OCI-LY7 (cell line): ENCODE measurements around the gene RAP1GDS1. TPM values are rescaled to one million over a fixed set of nuclear protein-coding genes. Genes with fewer than 3 reads are reported as not detected.
A peak's percentile ranks its signal among the peaks of the same experiment; 100 is the strongest.

Experiments
- BruUV-seq: library from RNA; stranded (reverse); fragments of 400-500 nt; replicated peaks from 2 replicates; lab custom pipeline; 2021; lab: Mats Ljungman, UMichigan
- CTCF ChIA-PET: fragments of 300-600 bp; sonication (Branson Sonifier 250); formaldehyde crosslinking; loops from one replicate; lab custom pipeline; 2022; ENCODE audit warnings: antibody characterized with exemption; ENCODE audit not compliant: unreplicated experiment; lab: Charles Lee
- POLR2A ChIA-PET: fragments of 300-600 bp; sonication (Branson Sonifier 250); formaldehyde crosslinking; loops from one replicate; lab custom pipeline; 2022; ENCODE audit warnings: antibody characterized with exemption; lab: Charles Lee
- DNase-seq: peaks from one replicate; pipeline ENCODE4 v3.0.0-alpha.2; 2015; ENCODE audit warnings: low spot score
- H2AFZ ChIP-seq: fragments of 200-600 bp; sonication (generic), shearing (Covaris generic); 2 replicates; pipeline ENCODE4 v1.6.1; 2014; ENCODE audit warnings: mild to moderate bottlenecking, antibody characterized with exemption, low read length, moderate library complexity
- H3K27ac ChIP-seq: fragments of 200-600 bp; sonication (generic); 2 replicates; pipeline ENCODE4 v1.5.1; 2014; ENCODE audit warnings: mixed run types, low read depth, mild to moderate bottlenecking, moderate library complexity, low read length, inconsistent platforms; ENCODE audit not compliant: poor library complexity, severe bottlenecking
- H3K36me3 ChIP-seq: fragments of 200-600 bp; sonication (generic); 2 replicates; pipeline ENCODE4 v1.6.1; 2014; ENCODE audit warnings: mild to moderate bottlenecking, antibody characterized with exemption, low read length, moderate library complexity, mixed read lengths; ENCODE audit not compliant: insufficient read depth
- H3K4me1 ChIP-seq: fragments of 200-600 bp; sonication (generic); 2 replicates; pipeline ENCODE4 v1.5.1; 2014; ENCODE audit warnings: mild to moderate bottlenecking, low read length; ENCODE audit not compliant: insufficient read depth, poor library complexity, severe bottlenecking
- H3K4me2 ChIP-seq: fragments of 200-600 bp; sonication (generic); 2 replicates; pipeline ENCODE4 v1.6.1; 2014; ENCODE audit warnings: mild to moderate bottlenecking, low read length
- H3K4me3 ChIP-seq: fragments of 200-600 bp; sonication (generic); 2 replicates; pipeline ENCODE4 v1.5.1; 2014; ENCODE audit warnings: mild to moderate bottlenecking, low read depth, low read length; ENCODE audit not compliant: poor library complexity, severe bottlenecking
- H3K79me2 ChIP-seq: fragments of 200-600 bp; sonication (generic); 2 replicates; pipeline ENCODE4 v1.6.1; 2016; ENCODE audit warnings: low read depth, mild to moderate bottlenecking, low read length, moderate library complexity, mixed read lengths; ENCODE audit not compliant: insufficient read depth
- H3K9me2 ChIP-seq: fragments of 200-600 bp; sonication (generic); 2 replicates; pipeline ENCODE4 v1.6.1; 2016; ENCODE audit warnings: mild to moderate bottlenecking, low read length, mixed read lengths; ENCODE audit not compliant: insufficient read depth
- H3K9me3 ChIP-seq: fragments of 200-600 bp; sonication (generic); 2 replicates; pipeline ENCODE4 v1.6.1; 2014; ENCODE audit warnings: mild to moderate bottlenecking, mixed run types, low read length, mixed read lengths
- H4K20me1 ChIP-seq: fragments of 200-600 bp; sonication (generic); 2 replicates; pipeline ENCODE4 v1.6.1; 2014; ENCODE audit warnings: mild to moderate bottlenecking, antibody characterized with exemption, low read length, moderate library complexity, mixed read lengths; ENCODE audit not compliant: insufficient read depth
- CTCF ChIP-seq: fragments of 200-600 bp; sonication (generic); conservative IDR thresholded peaks from 2 replicates; pipeline ENCODE4 v1.5.1; 2014; ENCODE audit warnings: mild to moderate bottlenecking, antibody characterized with exemption, low read length, moderate library complexity, mixed read lengths
- EZH2phosphoT487 ChIP-seq: fragments of 200-600 bp; sonication (generic); IDR thresholded peaks from 2 replicates; pipeline ENCODE4 v1.6.1; 2018; ENCODE audit warnings: low read depth, borderline replicate concordance, mild to moderate bottlenecking, mixed run types, antibody characterized with exemption, low read length, moderate library complexity, mixed read lengths
- intact Hi-C: fragments of 100-400 bp; cut with micrococcal nuclease; formaldehyde crosslinking; loops from one replicate; pipeline ENCODE4 v1.10.0; 2022; ENCODE audit not compliant: unreplicated experiment
- total RNA-seq, 2 experiments: library from RNA; depleted of rRNA in 1 of 2; stranded (reverse); fragments of >200 nt in 1 of 2; shearing (Covaris generic) in 1 of 2; gene quantifications; 2 replicates each; pipeline ENCODE4 v1.2.3, GENCODE V29; 2014 to 2022

Gene RAP1GDS1
- total RNA-seq, 2 experiments from 2014 or later: 53.5 to 57.8 TPM

- CTCF ChIA-PET: no interaction called here
These were observed 32.1 kb downstream of the RAP1GDS1 start for GRCh38 chr4:98293104-98293887.

GRCh38 chr4:98298022-98298421 is 36.8 kb downstream of the RAP1GDS1 start:
- TF ChIP-seq EZH2phosphoT487 (no peak), CTCF (no peak)
- H3K36me3 ChIP-seq: peaks cover 63% of the 10 kb centered on the region
- H4K20me1 ChIP-seq: no peaks in the 10 kb centered on the region
- intact Hi-C loops: no loop called here
- ChIA-PET CTCF (no interaction called here), POLR2A (interaction anchor here (0.6 to 1.3 kb wide), 3 partner anchors 9 to 123 kb away, joined by 3 to 4 read pairs (median 3); no protein-coding TSS in a partner anchor)
- no peak overlapping the region for H3K27ac ChIP-seq
- no TSS peak for BruUV-seq
- H3K9me2 ChIP-seq: no peaks in the 10 kb centered on the region
- H2AFZ ChIP-seq: no peak overlapping the region
- peaks cover 18% of the 10 kb centered on the region for H3K4me1 ChIP-seq
- no peak overlapping the region for H3K4me3 ChIP-seq
- H3K4me2 ChIP-seq: no peak overlapping the region
- H3K9me3 ChIP-seq: 0 out of 2 replicates have a peak, but pooled peaks cover 7% of the 10 kb centered on the region
- no peak for DNase-seq
- H3K79me2 ChIP-seq: peaks cover 36% of the 10 kb centered on the region; the same call in 1 of the 2 replicates

More at GRCh38 chr4:98293104-98293887, 32.1 kb downstream of the RAP1GDS1 start:
- no peak for DNase-seq
- peaks cover 57% of the 10 kb centered on the region for H3K4me1 ChIP-seq
- BruUV-seq: no TSS peak
- intact Hi-C loops: no loop called here
- peaks cover 50% of the 10 kb centered on the region for H3K36me3 ChIP-seq
- H3K9me2 ChIP-seq: no peaks in the 10 kb centered on the region
- peaks cover 80% of the 10 kb centered on the region for H3K79me2 ChIP-seq
- no peaks in the 10 kb centered on the region for H4K20me1 ChIP-seq
- peak overlapping the region; percentile 9 for H3K27ac ChIP-seq
- H3K9me3 ChIP-seq: 0 out of 2 replicates have a peak, but pooled peaks cover 4% of the 10 kb centered on the region
- POLR2A ChIA-PET: interaction anchor here (1.0 to 1.6 kb wide), 5 partner anchors 10 to 46 kb away, joined by 3 to 10 read pairs (median 5); no protein-coding TSS in a partner anchor
- H3K4me3 ChIP-seq: no peak overlapping the region
- H2AFZ ChIP-seq: no peak overlapping the region
- TF ChIP-seq EZH2phosphoT487 (no peak), CTCF (no peak)
- peak overlapping the region; percentile 34 for H3K4me2 ChIP-seq

GRCh38 chr4:98300706-98301105 is 39.5 kb downstream of the RAP1GDS1 start:
- CTCF ChIA-PET: no interaction called here
- intact Hi-C loops: no loop called here
- POLR2A ChIA-PET: no interaction called here

More at GRCh38 chr4:98300706-98301105, 39.5 kb downstream of the RAP1GDS1 start:
- H3K9me2 ChIP-seq: no peaks in the 10 kb centered on the region
- peaks cover 23% of the 10 kb centered on the region; the same call in 1 of the 2 replicates for H3K79me2 ChIP-seq
- H3K4me2 ChIP-seq: no peak overlapping the region
- no peak overlapping the region for H3K27ac ChIP-seq
- no peak overlapping the region for H2AFZ ChIP-seq
- H4K20me1 ChIP-seq: no peaks in the 10 kb centered on the region
- peaks cover 44% of the 10 kb centered on the region for H3K36me3 ChIP-seq
- 0 out of 2 replicates have a peak, but pooled peaks cover 8% of the 10 kb centered on the region for H3K9me3 ChIP-seq
- no peak for TF ChIP-seq EZH2phosphoT487
- no peak for TF ChIP-seq CTCF
- BruUV-seq: no TSS peak
- no peak for DNase-seq
- H3K4me3 ChIP-seq: no peak overlapping the region
- H3K4me1 ChIP-seq: no peaks in the 10 kb centered on the region
